HG03159 (cell line): Measurements from ENCODE around the gene CTIF.

Source experiments
- ATAC-seq: cut with Tn5 transposase; IDR thresholded peaks from one replicate; pipeline ENCODE4 v1.9.1; 2021; ENCODE audit warnings: mild to moderate bottlenecking, moderate library complexity; ENCODE audit not compliant: unreplicated experiment

The CTIF gene

GRCh38 chr18:48662011-48662661 lies 123.3 kb downstream of the CTIF start:
- no peak for ATAC-seq

GRCh38 chr18:48663096-48663930 lies 124.5 kb downstream of the CTIF start:
- no peak for ATAC-seq

GRCh38 chr18:48663931-48664847 lies 125.4 kb downstream of the CTIF start:
- no peak for ATAC-seq

GRCh38 chr18:48665654-48666053 lies 126.8 kb downstream of the CTIF start:
- no peak for ATAC-seq

- no peak for ATAC-seq
Observed at GRCh38 chr18:48666613-48667012, 127.8 kb downstream of the CTIF start.

GRCh38 chr18:48667276-48668254 lies 128.7 kb downstream of the CTIF start:
- ATAC-seq, result no peak

GRCh38 chr18:48668466-48669179 lies 129.8 kb downstream of the CTIF start:
- no peak for ATAC-seq

- ATAC-seq, result no peak
Observed at GRCh38 chr18:48669180-48669675, 130.4 kb downstream of the CTIF start.

GRCh38 chr18:48669991-48670750 lies 131.3 kb downstream of the CTIF start:
- ATAC-seq, result no peak

GRCh38 chr18:48670751-48671560 lies 132.1 kb downstream of the CTIF start:
- ATAC-seq, result no peak

GRCh38 chr18:48671561-48671945 lies 132.7 kb downstream of the CTIF start:
- ATAC-seq, result no peak

GRCh38 chr18:48672671-48673340 lies 134.0 kb downstream of the CTIF start:
- no peak for ATAC-seq

GRCh38 chr18:48673456-48673852 lies 134.6 kb downstream of the CTIF start:
- ATAC-seq, result no peak

GRCh38 chr18:48673853-48674721 lies 135.3 kb downstream of the CTIF start:
- no peak for ATAC-seq

GRCh38 chr18:48674758-48675351 lies 136.0 kb downstream of the CTIF start:
- no peak for ATAC-seq

GRCh38 chr18:48675352-48675761 lies 136.5 kb downstream of the CTIF start:
- ATAC-seq, result peak; percentile 91
